ENCODE measurements around the gene PGAP3. TPM values are rescaled to one million over a fixed set of nuclear protein-coding genes. Genes with fewer than 3 reads are reported as not detected.

Gene PGAP3
- total RNA-seq, 1 donor from 2014 or later = 10.8 TPM

DNA sequence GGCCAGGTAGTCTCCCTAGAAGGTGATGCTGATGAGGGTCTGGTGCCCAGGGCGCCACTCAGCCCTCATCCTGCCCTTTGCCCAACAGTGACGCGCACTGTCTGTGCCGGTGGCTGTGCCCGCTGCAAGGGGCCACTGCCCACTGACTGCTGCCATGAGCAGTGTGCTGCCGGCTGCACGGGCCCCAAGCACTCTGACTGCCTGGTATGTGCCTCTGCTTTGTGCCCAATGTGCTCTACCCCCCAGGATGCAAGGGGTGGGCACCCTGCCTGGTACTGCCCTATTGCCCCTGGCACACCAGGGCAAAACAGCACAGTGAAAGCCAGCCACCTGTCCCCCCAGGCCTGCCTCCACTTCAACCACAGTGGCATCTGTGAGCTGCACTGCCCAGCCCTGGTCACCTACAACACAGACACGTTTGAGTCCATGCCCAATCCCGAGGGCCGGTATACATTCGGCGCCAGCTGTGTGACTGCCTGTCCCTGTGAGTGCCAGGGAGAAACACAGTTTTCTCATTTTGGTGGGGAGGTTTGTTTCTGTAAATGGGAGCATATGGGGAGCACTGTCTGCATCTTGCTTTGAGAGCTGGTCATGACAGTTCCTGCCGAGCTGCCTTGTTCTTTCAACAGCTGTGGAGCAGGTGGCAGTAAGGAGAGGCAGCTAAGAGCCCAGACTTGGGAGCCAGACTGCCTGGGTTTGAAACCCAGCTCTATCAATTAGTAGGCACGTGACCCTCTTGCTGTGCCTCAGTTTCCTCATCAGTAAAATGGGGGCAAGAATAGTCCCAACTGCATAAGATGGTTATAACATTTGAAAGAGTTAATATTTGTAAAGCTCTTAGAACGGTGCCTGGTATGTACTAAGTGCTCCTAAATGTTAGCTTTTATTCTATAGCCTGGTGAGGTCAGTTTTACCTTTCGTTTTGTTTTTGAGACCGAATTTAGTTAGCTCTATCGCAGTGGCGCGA is 22.4 kb upstream of the PGAP3 start:
- no peak for TF ChIP-seq CTCF (IDR thresholded peaks at IDR 0.05; ENCODE audit: insufficient read depth, low read length, severe bottlenecking)
- Histone ChIP-seq H3K4me3 (ENCODE audit: low read depth, low read length) (no peak overlapping the region), H3K27me3 (ENCODE audit: control insufficient read depth, insufficient read depth, low read length) (no peaks in the 10 kb centered on the region), H3K36me3 (ENCODE audit: control insufficient read depth, insufficient read depth, low read length) (peaks cover 39% of the 10 kb centered on the region)
- FAIRE-seq (peak; percentile 47), DNase-seq (ENCODE audit: low read depth) (no peak)

DNA sequence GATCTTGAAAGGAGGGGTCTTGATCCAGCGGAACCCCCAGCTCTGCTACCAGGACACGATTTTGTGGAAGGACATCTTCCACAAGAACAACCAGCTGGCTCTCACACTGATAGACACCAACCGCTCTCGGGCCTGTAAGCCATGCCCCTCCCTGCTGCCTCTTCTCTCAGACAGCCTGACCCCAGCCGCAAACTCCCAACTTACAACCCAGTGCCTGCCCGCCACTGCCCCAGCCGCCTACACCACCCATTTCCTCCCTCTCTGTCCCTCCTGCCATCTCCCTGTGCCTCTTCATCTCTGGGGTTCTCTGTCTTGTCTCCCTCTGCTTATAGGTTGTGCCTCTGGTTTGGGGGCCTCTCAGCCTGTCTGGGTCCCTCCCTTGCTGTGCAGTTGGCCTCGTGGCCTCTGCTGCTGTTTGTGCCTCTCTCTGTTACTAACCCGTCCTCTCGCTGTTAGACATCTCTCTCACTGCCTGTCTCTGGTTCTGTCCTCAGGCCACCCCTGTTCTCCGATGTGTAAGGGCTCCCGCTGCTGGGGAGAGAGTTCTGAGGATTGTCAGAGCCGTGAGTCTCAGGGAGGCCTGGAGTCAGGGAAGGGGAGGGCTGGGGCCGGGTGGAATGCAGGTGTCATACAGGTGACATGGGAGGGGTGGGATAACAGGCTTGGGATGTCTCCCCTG is 21.6 kb upstream of the PGAP3 start:
- no peak for TF ChIP-seq CTCF (IDR thresholded peaks at IDR 0.05; ENCODE audit: insufficient read depth, low read length, severe bottlenecking)
- Histone ChIP-seq H3K4me3 (ENCODE audit: low read depth, low read length) (no peak overlapping the region), H3K27me3 (ENCODE audit: control insufficient read depth, insufficient read depth, low read length) (no peaks in the 10 kb centered on the region), H3K36me3 (ENCODE audit: control insufficient read depth, insufficient read depth, low read length) (peaks cover 39% of the 10 kb centered on the region)
- DNase-seq (ENCODE audit: low read depth) = no peak
- no peak for FAIRE-seq

- no peak overlapping the region for H3K4me3 ChIP-seq (ENCODE audit: low read depth, low read length)
- no peaks in the 10 kb centered on the region for H3K27me3 ChIP-seq (ENCODE audit: control insufficient read depth, insufficient read depth, low read length)
- TF ChIP-seq CTCF (IDR thresholded peaks at IDR 0.05; ENCODE audit: insufficient read depth, low read length, severe bottlenecking) = no peak
- peak; percentile 75 for FAIRE-seq
- DNase-seq (ENCODE audit: low read depth) = no peak
- peaks cover 36% of the 10 kb centered on the region for H3K36me3 ChIP-seq (ENCODE audit: control insufficient read depth, insufficient read depth, low read length)
These were observed 19.1 kb upstream of the PGAP3 start for GRCh38 chr17:39706921-39707337.

DNA sequence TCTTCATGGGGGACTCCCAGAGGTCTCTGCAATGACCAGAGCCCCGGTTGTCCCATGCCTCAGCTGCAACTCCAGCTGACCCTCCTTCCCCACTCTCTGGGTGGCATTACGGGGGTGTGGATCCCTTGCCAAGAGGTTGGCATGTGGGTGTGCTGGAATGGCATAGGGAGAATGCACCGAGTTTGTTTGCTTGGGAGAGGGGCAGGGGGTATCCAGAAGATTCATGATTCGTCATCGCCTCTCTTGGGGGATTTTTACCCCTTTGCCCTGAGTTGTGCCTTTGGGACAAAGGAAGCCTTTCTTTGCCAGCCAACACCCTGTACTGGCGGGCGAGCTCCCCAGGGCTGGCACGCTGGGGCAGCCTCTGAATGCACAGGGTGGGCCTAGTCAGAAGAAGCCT is 18.5 kb upstream of the PGAP3 start:
- FAIRE-seq = no peak

GRCh38 chr17:39705786-39706348 is 18.0 kb upstream of the PGAP3 start:
- H3K27me3 ChIP-seq (ENCODE audit: control insufficient read depth, insufficient read depth, low read length) = no peaks in the 10 kb centered on the region
- FAIRE-seq (no peak), DNase-seq (ENCODE audit: low read depth) (peak; percentile 86)
- TF ChIP-seq CTCF (IDR thresholded peaks at IDR 0.05; ENCODE audit: insufficient read depth, low read length, severe bottlenecking) = peak; percentile 4
- H3K36me3 ChIP-seq (ENCODE audit: control insufficient read depth, insufficient read depth, low read length) = peaks cover 31% of the 10 kb centered on the region
- no peak overlapping the region for H3K4me3 ChIP-seq (ENCODE audit: low read depth, low read length)

More for the DNA sequence above, 18.5 kb upstream of the PGAP3 start:
- no peak for DNase-seq (ENCODE audit: low read depth)
- Histone ChIP-seq H3K36me3 (ENCODE audit: control insufficient read depth, insufficient read depth, low read length) (peaks cover 32% of the 10 kb centered on the region), H3K4me3 (ENCODE audit: low read depth, low read length) (no peak overlapping the region), H3K27me3 (ENCODE audit: control insufficient read depth, insufficient read depth, low read length) (no peaks in the 10 kb centered on the region)
- no peak for TF ChIP-seq CTCF (IDR thresholded peaks at IDR 0.05; ENCODE audit: insufficient read depth, low read length, severe bottlenecking)

Data from bronchial epithelial cell (primary cell).